PC-3 (cell line): ENCODE measurements around the gene NTM.

ENCODE experiments used
- EZH2 ChIP-seq: fragments of 300-600 bp; sonication (generic); IDR thresholded peaks from one replicate; pipeline ENCODE4 v1.6.1; 2017; ENCODE audit warnings: antibody characterized with exemption, mild to moderate bottlenecking, low read length; ENCODE audit not compliant: unreplicated experiment
- EZH2phosphoT487 ChIP-seq: fragments of 300-600 bp; sonication (generic); IDR thresholded peaks from 2 replicates; pipeline ENCODE4 v1.6.1; 2018; ENCODE audit warnings: mild to moderate bottlenecking, antibody characterized with exemption, low read length, borderline replicate concordance
- TF ChIP-seq, protein P1 (sequence below): fragments of 300-600 bp; sonication (generic); conservative IDR thresholded peaks from 2 replicates; pipeline ENCODE4 v1.5.1; 2017; ENCODE audit warnings: antibody characterized with exemption, low read depth, mild to moderate bottlenecking, low read length

DNA sequence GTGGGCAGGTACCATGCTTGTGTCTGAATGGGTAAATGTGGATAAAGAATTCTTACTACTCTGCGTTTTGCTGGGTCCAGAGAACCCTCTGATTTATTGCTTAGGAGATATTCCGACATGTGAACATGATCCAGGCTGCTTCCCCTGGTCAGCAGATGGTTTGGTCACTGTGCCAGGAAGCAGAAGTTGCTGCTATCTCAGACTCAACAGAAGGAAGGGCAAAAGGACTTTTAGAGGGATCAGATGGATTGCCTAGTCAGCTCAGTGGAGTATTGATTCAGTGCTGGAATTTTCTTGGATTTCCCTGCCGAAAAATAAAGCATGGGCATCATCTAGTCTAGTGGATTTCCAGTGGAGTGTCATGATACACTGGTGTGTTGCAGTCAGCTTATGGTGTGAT, 440.1 kb downstream of the NTM start:
- TF ChIP-seq, protein P1, sequence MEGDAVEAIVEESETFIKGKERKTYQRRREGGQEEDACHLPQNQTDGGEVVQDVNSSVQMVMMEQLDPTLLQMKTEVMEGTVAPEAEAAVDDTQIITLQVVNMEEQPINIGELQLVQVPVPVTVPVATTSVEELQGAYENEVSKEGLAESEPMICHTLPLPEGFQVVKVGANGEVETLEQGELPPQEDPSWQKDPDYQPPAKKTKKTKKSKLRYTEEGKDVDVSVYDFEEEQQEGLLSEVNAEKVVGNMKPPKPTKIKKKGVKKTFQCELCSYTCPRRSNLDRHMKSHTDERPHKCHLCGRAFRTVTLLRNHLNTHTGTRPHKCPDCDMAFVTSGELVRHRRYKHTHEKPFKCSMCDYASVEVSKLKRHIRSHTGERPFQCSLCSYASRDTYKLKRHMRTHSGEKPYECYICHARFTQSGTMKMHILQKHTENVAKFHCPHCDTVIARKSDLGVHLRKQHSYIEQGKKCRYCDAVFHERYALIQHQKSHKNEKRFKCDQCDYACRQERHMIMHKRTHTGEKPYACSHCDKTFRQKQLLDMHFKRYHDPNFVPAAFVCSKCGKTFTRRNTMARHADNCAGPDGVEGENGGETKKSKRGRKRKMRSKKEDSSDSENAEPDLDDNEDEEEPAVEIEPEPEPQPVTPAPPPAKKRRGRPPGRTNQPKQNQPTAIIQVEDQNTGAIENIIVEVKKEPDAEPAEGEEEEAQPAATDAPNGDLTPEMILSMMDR: no peak
- TF ChIP-seq EZH2 (no peak), EZH2phosphoT487 (no peak)
